ENCODE results near the gene MS4A3. TPM values are rescaled to one million over a fixed set of nuclear protein-coding genes. Genes with fewer than 3 reads are reported as not detected.
"Not testable (repeated sequence)": the region's sequence is repeated elsewhere in the genome, so short reads cannot be mapped to it uniquely, and the experiment has no call there.

MS4A3 gene
- total and polyA plus RNA-seq, 10 of the 15 experiments (the other 5 are each of a cell fraction or from before 2014, with no cell fraction given), result 0.13 TPM; not detected in 9

GRCh38 chr11:60100516-60100915 lies 44.1 kb downstream of the MS4A3 start (continued):
- TF ChIP-seq ZZZ3 (IDR thresholded peaks at IDR 0.05; ENCODE audit: control insufficient read depth, insufficient read length, low read depth) (no peak), HDGF (IDR thresholded peaks at IDR 0.05) (no peak), ZNF24 (IDR thresholded peaks at IDR 0.05) (no peak), YBX1 (IDR thresholded peaks at IDR 0.05) (no peak), RFX5 (IDR thresholded peaks at IDR 0.05; ENCODE audit: low read depth, low read length) (no peak), BCLAF1 (IDR thresholded peaks at IDR 0.05) (no peak), IKZF2 (IDR thresholded peaks at IDR 0.05) (no peak), NFYB (IDR thresholded peaks at IDR 0.05; ENCODE audit: insufficient read depth, low read depth, low read length) (no peak), SIN3A (IDR thresholded peaks at IDR 0.05; ENCODE audit: low read depth, low read length) (no peak), FOXK2 (IDR thresholded peaks at IDR 0.05) (no peak)

GRCh38 chr11:60101368-60101767 lies 44.9 kb downstream of the MS4A3 start:
- RAD21 ChIA-PET (ENCODE audit: unreplicated experiment); FAIRE-seq; H4K20me1 ChIP-seq (ENCODE audit: control insufficient read depth, insufficient read depth); H2AFZ ChIP-seq (ENCODE audit: control insufficient read depth, low read depth, low read length); BruUV-seq (replicated peaks); H3K4me3 ChIP-seq; DNase-seq (ENCODE audit: low read depth, low spot score); intact Hi-C loops (cut with micrococcal nuclease; ENCODE audit: unreplicated experiment); SMC1A ChIA-PET (ENCODE audit: uncharacterized antibody, unreplicated experiment); in situ Hi-C loops (cut with MboI); H3K36me3 ChIP-seq (ENCODE audit: control insufficient read depth in 2 of 2, insufficient read depth in 2 of 2, low read length in 1 of 2); H3K27me3 ChIP-seq (replicated peaks in 1 of 2; ENCODE audit: control insufficient read depth in 2 of 2, insufficient read depth in 2 of 2, low read length in 1 of 2); H3K9me3 ChIP-seq (replicated peaks; ENCODE audit: control insufficient read depth, insufficient read depth, low read length); H3K4me2 ChIP-seq (ENCODE audit: control insufficient read depth, insufficient read depth); POLR2A ChIA-PET; ATAC-seq; H3K9ac ChIP-seq (ENCODE audit: control insufficient read depth, insufficient read depth, low read length); H3K79me2 ChIP-seq (ENCODE audit: control insufficient read depth, insufficient read depth, low read length); H3K27ac ChIP-seq (ENCODE audit: control insufficient read depth, insufficient read depth); H3K4me1 ChIP-seq (ENCODE audit: control insufficient read depth, insufficient read depth, low read length): not testable (repeated sequence)
- WGBS (ENCODE audit: insufficient coverage, insufficient replicate concordance, low lambda C conversion rate, missing lambda C conversion rate), result 25% methylated on average over 11 of the region's 11 CpGs
- CTCF ChIA-PET, result interaction anchor here (1.4 kb wide), 1 partner anchor 150 kb away, joined by 4 read pairs; no protein-coding TSS in a partner anchor

GRCh38 chr11:60104471-60105115 lies 48.1 kb downstream of the MS4A3 start:
- H4K20me1 ChIP-seq (ENCODE audit: control insufficient read depth, insufficient read depth); H3K79me2 ChIP-seq (ENCODE audit: control insufficient read depth, insufficient read depth, low read length); H2AFZ ChIP-seq (ENCODE audit: control insufficient read depth, low read depth, low read length); intact Hi-C loops (cut with micrococcal nuclease; ENCODE audit: unreplicated experiment); DNase-seq (ENCODE audit: low read depth, low spot score); H3K4me3 ChIP-seq; POLR2A ChIA-PET; H3K36me3 ChIP-seq (ENCODE audit: control insufficient read depth in 2 of 2, insufficient read depth in 2 of 2, low read length in 1 of 2); H3K27ac ChIP-seq (ENCODE audit: control insufficient read depth, insufficient read depth); H3K9me3 ChIP-seq (replicated peaks; ENCODE audit: control insufficient read depth, insufficient read depth, low read length); H3K4me1 ChIP-seq (ENCODE audit: control insufficient read depth, insufficient read depth, low read length); H3K27me3 ChIP-seq (replicated peaks in 1 of 2; ENCODE audit: control insufficient read depth in 2 of 2, insufficient read depth in 2 of 2, low read length in 1 of 2); FAIRE-seq; SMC1A ChIA-PET (ENCODE audit: uncharacterized antibody, unreplicated experiment); in situ Hi-C loops (cut with MboI); H3K9ac ChIP-seq (ENCODE audit: control insufficient read depth, insufficient read depth, low read length); H3K4me2 ChIP-seq (ENCODE audit: control insufficient read depth, insufficient read depth); RAD21 ChIA-PET (ENCODE audit: unreplicated experiment); ATAC-seq; BruUV-seq (replicated peaks): not testable (repeated sequence)
- 45% methylated on average over 8 of the region's 8 CpGs for WGBS (ENCODE audit: insufficient coverage, insufficient replicate concordance, low lambda C conversion rate, missing lambda C conversion rate)
- CTCF ChIA-PET, result interaction anchor here (0.6 kb wide), 1 partner anchor 65 kb away, joined by 3 read pairs; no protein-coding TSS in a partner anchor

Measured in GM12878 (cell line).